ENCODE data around the gene STMP1. TPM values are rescaled to one million over a fixed set of nuclear protein-coding genes. Genes with fewer than 3 reads are reported as not detected.

STMP1 gene
- total RNA-seq, 1 experiment from 2014 or later = 16.3 TPM

DNA sequence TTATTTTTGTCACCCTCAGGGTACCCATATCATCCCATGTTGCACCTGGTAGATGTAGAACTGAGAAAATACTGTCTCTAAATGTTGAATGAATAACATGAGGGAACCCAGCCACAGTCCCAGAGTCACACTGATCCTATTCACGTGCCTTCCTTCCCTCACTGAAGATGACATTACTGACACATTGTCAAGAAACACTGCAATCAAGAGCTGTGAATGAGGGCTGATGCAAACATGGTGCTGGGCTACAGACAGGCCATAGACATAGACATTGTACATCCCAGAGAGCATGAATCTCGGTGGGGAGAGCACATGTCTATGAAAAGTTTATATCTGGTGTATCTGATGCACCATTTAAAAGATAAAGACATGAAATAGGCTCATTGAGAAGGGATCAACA lies 55.9 kb downstream of the STMP1 start:
- DNase-seq (ENCODE audit: extremely low read depth, low read depth) = no peak

DNA sequence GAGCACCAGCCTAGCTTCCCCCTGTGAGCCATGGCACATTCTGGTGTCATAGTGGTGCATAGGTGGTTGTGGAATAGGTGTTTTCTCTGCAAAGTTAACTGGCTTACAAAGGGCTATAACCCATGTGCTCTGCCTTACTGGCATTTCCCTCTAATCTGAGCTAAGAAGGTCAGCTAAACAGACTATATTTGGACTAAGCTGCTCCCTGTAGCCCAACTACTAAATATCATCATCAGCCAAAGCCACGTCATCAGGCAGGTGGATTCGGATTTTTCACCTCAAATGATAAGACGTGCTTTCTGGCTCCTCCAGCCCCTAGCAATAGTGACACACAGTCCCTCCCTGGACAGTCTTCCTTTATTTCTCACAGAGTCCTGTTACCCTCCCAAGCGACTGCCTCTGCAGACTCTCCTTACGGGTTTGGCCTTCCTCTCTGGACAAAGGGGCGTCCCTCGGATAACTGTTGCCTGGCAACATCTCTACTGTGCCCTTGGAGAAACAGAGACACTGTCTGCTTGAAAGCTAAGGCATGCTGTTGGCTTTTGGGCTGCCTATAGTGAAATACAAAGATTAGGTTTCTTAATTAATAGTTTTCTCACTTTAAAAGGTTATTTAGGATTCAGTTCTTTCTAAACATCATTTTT lies 56.6 kb downstream of the STMP1 start:
- DNase-seq (ENCODE audit: extremely low read depth, low read depth) = no peak

- no peak for DNase-seq (ENCODE audit: extremely low read depth, low read depth)
Observed at GRCh38 chr7:135719688-135720087, 57.4 kb downstream of the STMP1 start.

- no peak for DNase-seq (ENCODE audit: extremely low read depth, low read depth)
Observed at GRCh38 chr7:135721198-135721820, 59.0 kb downstream of the STMP1 start.

DNA sequence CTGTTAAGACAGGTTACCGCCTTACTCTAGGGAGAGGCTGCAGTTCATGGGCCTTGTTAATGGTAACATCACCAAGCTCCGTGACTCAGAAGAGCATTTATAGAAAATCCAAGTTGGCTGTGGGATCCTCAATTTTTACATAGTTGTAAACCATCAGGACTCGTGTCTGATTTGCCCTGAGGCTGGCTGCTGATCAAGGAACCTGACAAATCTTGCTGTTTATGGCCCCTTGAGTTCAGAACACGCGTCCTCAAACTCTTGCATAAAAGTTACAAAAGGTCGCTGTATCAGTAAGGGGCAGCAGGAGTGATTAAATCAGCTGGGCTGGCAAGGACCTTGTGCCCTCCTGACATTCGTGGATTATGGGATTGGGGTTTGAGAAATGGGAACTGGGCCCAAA lies 61.1 kb downstream of the STMP1 start:
- DNase-seq (ENCODE audit: extremely low read depth, low read depth) = no peak

Small RNA genes within 50 kb of the gene (small RNA-seq; reads per million reads assigned to genes)
- gene RNU6-1154P = 0 reads per million in 2 experiments

Other genes starting within 250 kb of the STMP1 start
- 15.2 and 15.3 TPM in 2 replicates for gene CNOT4, start 152.4 kb upstream of the STMP1 start, total RNA-seq (2014; rRNA removed; shearing (Covaris generic))
- 102 and 103 TPM in 2 replicates for gene NUP205, start 104.6 kb upstream of the STMP1 start, total RNA-seq (2014; rRNA removed; shearing (Covaris generic))
- gene SLC13A4, start 65.7 kb downstream of the STMP1 start, total RNA-seq (2014; rRNA removed; shearing (Covaris generic)) = not detected in 2 replicates
- gene FAM180A, start 86.3 kb downstream of the STMP1 start, total RNA-seq (2014; rRNA removed; shearing (Covaris generic)) = not detected in 2 replicates

Measured in NCI-H460 (cell line).